Tibial nerve (tissue), 3 donors: ENCODE measurements around the gene TM4SF4.

ENCODE experiments used
- CTCF ChIP-seq, 5 experiments: fragments of 200-600 bp in 3 of 5; fragments of 450-650 bp in 2 of 5; sonication (generic) in 3 of 5; IDR thresholded peaks; one replicate each; pipeline ENCODE4 v1.5.1; 2016 to 2019; ENCODE audit warnings: antibody characterized with exemption in 5 of 5, mild to moderate bottlenecking in 3 of 5, moderate library complexity in 2 of 5
- POLR2A ChIP-seq, 2 donors: fragments of 450-650 bp; IDR thresholded peaks; one replicate each; pipeline ENCODE4 v1.6.1; 2017; ENCODE audit warnings: antibody characterized with exemption in 2 of 2, mild to moderate bottlenecking in 2 of 2, moderate library complexity in 2 of 2

GRCh38 chr3:149510480-149510879 lies 36.0 kb downstream of the TM4SF4 start:
- TF ChIP-seq POLR2A (IDR thresholded peaks at IDR 0.05) (no peak), CTCF (IDR thresholded peaks at IDR 0.05) (no peak)
